GM23248 (cell line): ENCODE measurements around the gene SURF1. TPM values are rescaled to one million over a fixed set of nuclear protein-coding genes. Genes with fewer than 3 reads are reported as not detected.
"Not testable (repeated sequence)": the region's sequence is repeated elsewhere in the genome, so short reads cannot be mapped to it uniquely, and the experiment has no call there.

Experiments used
- DNase-seq: peaks from one replicate; pipeline ENCODE4 v3.0.0-alpha.2; 2015
- H2AFZ ChIP-seq: fragments of 200-600 bp; sonication (generic); 2 replicates; pipeline ENCODE4 v1.6.1; 2016; ENCODE audit warnings: antibody characterized with exemption
- H3F3A ChIP-seq: fragments of 200-600 bp; sonication (generic); 2 replicates; pipeline ENCODE4 v1.6.1; 2016; ENCODE audit warnings: mild to moderate bottlenecking, antibody characterized with exemption, mixed run types; ENCODE audit not compliant: insufficient read depth
- H3K27ac ChIP-seq: fragments of 200-600 bp; sonication (generic); 2 replicates; pipeline ENCODE4 v1.5.1; 2016; ENCODE audit warnings: mild to moderate bottlenecking
- H3K27me3 ChIP-seq: fragments of 200-600 bp; sonication (generic); replicated peaks from 2 replicates; pipeline ENCODE4 v1.6.1; 2016; ENCODE audit warnings: mild to moderate bottlenecking; ENCODE audit not compliant: insufficient read depth
- H3K36me3 ChIP-seq: fragments of 200-600 bp; sonication (generic); 2 replicates; pipeline ENCODE4 v1.6.1; 2016; ENCODE audit warnings: low read depth, mild to moderate bottlenecking
- H3K4me1 ChIP-seq: fragments of 200-600 bp; sonication (generic); 2 replicates; pipeline ENCODE4 v1.6.1; 2016; ENCODE audit warnings: mild to moderate bottlenecking; ENCODE audit not compliant: insufficient read depth
- H3K4me2 ChIP-seq: fragments of 200-600 bp; sonication (generic); one replicate; pipeline ENCODE4 v1.6.1; 2016; ENCODE audit warnings: mild to moderate bottlenecking; ENCODE audit not compliant: unreplicated experiment
- H3K4me3 ChIP-seq: fragments of 200-600 bp; sonication (generic); 2 replicates; pipeline ENCODE4 v1.5.1; 2016; ENCODE audit warnings: mild to moderate bottlenecking
- H3K79me2 ChIP-seq: fragments of 200-600 bp; sonication (generic); 2 replicates; pipeline ENCODE4 v1.6.1; 2016; ENCODE audit warnings: mild to moderate bottlenecking; ENCODE audit not compliant: insufficient read depth
- H3K9ac ChIP-seq: fragments of 200-600 bp; sonication (generic); 2 replicates; pipeline ENCODE4 v1.6.1; 2016; ENCODE audit warnings: mild to moderate bottlenecking
- H3K9me2 ChIP-seq: fragments of 200-600 bp; sonication (generic); 2 replicates; pipeline ENCODE4 v1.6.1; 2016; ENCODE audit warnings: mixed run types, mild to moderate bottlenecking, moderate library complexity; ENCODE audit not compliant: insufficient read depth
- H3K9me3 ChIP-seq: fragments of 200-600 bp; sonication (generic); one replicate; pipeline ENCODE4 v1.6.1; 2017; ENCODE audit warnings: low read depth
- H4K20me1 ChIP-seq: fragments of 200-600 bp; sonication (generic); 2 replicates; pipeline ENCODE4 v1.6.0; 2016; ENCODE audit not compliant: insufficient read depth
- EZH2 ChIP-seq: fragments of 200-600 bp; sonication (generic); IDR thresholded peaks from 2 replicates; pipeline ENCODE4 v1.6.1; 2018; ENCODE audit warnings: antibody characterized with exemption, mild to moderate bottlenecking; ENCODE audit not compliant: insufficient read depth, poor library complexity, severe bottlenecking
- EZH2phosphoT487 ChIP-seq: fragments of 200-600 bp; sonication (generic); IDR thresholded peaks from 2 replicates; pipeline ENCODE4 v1.6.1; 2018; ENCODE audit warnings: antibody characterized with exemption, moderate library complexity, mild to moderate bottlenecking, low read depth; ENCODE audit not compliant: insufficient read depth
- WGBS, 2 experiments: methylation state at CpG; one replicate each; pipeline ENCODE4 v1.1.6; 2015 to 2017; ENCODE audit warnings: low lambda C conversion rate in 2 of 2, low coverage in 1 of 2; ENCODE audit errors: missing lambda C conversion rate in 2 of 2; 5-methylcytosine and 5-hydroxymethylcytosine counted together
- in situ Hi-C: fragments of 300-500 bp; cut with MboI; formaldehyde crosslinking; loops from 2 replicates; pipeline ENCODE4 v1.15.0; 2020
- polyA plus RNA-seq: library from polyadenylated mRNA; unstranded; fragments of >200 nt; fragmentation: Nextera tagmentation; extraction: Ambion mirVana; gene quantifications from 2 replicates; pipeline ENCODE4 v1.2.1, GENCODE V29; 2016
- total RNA-seq: library from RNA; depleted of rRNA; stranded (reverse); fragments of >200 nt; shearing (Covaris generic); gene quantifications from 2 replicates; pipeline ENCODE4 v1.2.3, GENCODE V29; 2014

The SURF1 gene
- total and polyA plus RNA-seq, 2 experiments from 2014 or later = 29.1 to 57.4 TPM

DNA sequence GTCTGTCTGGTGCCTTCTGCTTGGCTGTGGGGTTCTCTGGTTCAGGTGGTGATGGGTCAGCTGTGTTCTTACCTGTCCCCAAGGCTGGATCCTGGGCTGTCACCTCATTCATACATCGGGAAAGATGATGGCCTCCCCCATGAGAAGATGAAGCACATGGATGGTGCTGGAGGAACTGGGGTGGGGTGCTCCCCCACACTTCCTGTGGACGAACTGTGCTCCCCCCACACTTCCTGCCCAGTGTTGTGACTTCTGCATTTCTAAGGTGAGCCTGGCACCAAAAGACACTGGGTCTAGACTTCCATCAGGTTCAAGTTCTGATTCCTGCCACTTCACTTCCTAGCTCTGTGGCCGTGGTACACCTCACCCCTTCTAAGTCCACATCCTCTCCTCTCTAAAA, 16.0 kb downstream of the SURF1 start:
- peaks cover 17% of the 10 kb centered on the region for H3K79me2 ChIP-seq
- no peaks in the 10 kb centered on the region for H3K27me3 ChIP-seq
- peaks cover 15% of the 10 kb centered on the region for H3F3A ChIP-seq
- WGBS, 2 experiments = 78 to 83% methylated on average over 3 of the region's 3 CpGs
- H3K9me2 ChIP-seq = no peaks in the 10 kb centered on the region
- DNase-seq = no peak
- 0 out of 2 replicates have a peak, but pooled peaks cover 3% of the 10 kb centered on the region for H3K4me1 ChIP-seq
- H3K9me3 ChIP-seq = no peaks in the 10 kb centered on the region
- H3K9ac ChIP-seq = no peak overlapping the region
- H4K20me1 ChIP-seq = no peaks in the 10 kb centered on the region
- no peak overlapping the region for H3K27ac ChIP-seq
- H3K4me3 ChIP-seq = no peak overlapping the region
- peaks cover 14% of the 10 kb centered on the region; the same call in 1 of the 2 replicates for H3K36me3 ChIP-seq
- H2AFZ ChIP-seq = no peak overlapping the region
- in situ Hi-C loops = no loop called here
- no peak overlapping the region for H3K4me2 ChIP-seq
- no peak for TF ChIP-seq EZH2phosphoT487
- TF ChIP-seq EZH2 = no peak

DNA sequence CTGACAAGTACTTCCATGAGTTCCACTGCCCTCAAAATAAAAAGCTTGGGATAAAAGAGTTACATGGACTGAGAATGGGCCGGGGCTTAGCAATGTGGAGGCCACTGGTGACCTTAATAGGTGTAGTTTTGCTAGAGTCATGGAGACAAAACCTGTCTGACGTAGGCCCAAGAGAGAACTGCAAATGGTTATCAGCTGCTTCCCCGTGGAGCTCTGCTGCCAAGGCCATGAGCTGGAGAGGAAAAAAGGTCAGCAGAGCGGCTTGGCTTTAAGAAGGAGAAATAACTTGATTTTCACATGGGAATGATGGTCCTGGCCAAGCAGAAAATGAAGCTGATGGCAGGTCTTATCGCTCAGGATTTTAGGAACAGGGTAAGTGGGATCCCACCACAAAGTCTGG, 16.6 kb downstream of the SURF1 start:
- Histone ChIP-seq H3K4me1 (peaks cover 8% of the 10 kb centered on the region; the same call in 1 of the 2 replicates), H3K9me2 (no peaks in the 10 kb centered on the region), H3K9ac (no peak overlapping the region), H3F3A (peaks cover 15% of the 10 kb centered on the region), H4K20me1 (no peaks in the 10 kb centered on the region), H3K4me3 (no peak overlapping the region), H2AFZ (no peak overlapping the region), H3K36me3 (peaks cover 14% of the 10 kb centered on the region; the same call in 1 of the 2 replicates), H3K9me3 (no peaks in the 10 kb centered on the region), H3K4me2 (no peak overlapping the region), H3K27ac (no peak overlapping the region), H3K27me3 (no peaks in the 10 kb centered on the region), H3K79me2 (peaks cover 17% of the 10 kb centered on the region)
- DNase-seq = no peak
- TF ChIP-seq EZH2 = no peak
- TF ChIP-seq EZH2phosphoT487 = no peak
- WGBS, 2 experiments = 90 to 95% methylated on average over 5 of the region's 5 CpGs
- in situ Hi-C loops = no loop called here

DNA sequence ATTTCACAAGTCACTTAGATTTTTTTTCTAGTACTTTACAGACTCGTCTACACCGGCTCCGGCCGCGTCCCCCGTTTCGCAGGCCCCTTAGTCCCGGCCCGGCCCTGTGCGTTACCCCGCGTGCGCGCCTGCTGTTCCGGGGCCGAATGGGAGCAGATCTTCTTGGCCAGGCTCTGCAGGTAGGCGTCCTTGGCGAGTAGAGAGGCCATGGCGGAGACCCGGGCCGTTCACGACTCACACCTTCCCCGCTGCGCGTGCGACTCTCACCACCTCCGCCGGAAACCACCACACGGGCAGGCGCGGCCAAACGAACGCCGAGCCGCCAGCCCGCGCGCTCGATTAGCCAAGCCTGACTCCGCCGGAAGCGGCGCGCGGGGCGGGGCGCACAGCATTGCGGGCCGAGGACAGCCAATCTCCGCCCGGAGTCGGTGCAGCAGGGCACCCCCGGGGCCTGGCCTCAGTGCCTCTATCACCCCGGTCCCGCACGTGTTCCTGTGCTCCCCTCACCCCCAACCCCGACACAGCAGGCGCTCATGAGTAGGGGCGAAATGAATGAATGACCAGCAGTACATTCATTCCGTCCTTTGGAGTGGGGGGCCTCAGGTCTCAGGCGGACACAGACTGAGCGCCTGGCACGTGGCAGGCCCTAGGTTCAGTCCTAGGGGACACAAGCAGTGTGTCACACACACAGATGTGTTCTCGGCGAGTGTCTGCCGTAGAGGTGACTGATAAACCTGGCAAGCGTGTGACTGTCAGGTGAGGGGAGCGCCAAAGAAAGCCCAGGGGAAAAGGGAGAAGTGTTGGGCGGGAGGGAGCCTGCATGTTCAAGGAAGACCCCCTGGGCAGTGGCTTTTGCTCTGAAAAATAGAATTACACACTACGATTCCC, 20.1 kb downstream of the SURF1 start, which contains the start of gene SURF6:
TSS of gene SURF6 (minus strand) at position 265 of the 888 bp plus-strand sequence. CDS start at position 209, 56 bp downstream.
- Histone ChIP-seq H4K20me1 (no peaks in the 10 kb centered on the region), H3K9me3 (no peaks in the 10 kb centered on the region), H3K4me3 (peak within 1 kb of the TSS; percentile 98), H3K27ac (peak within 1 kb of the TSS; percentile 58), H3K4me1 (peaks cover 10% of the 10 kb centered on the region; the same call in 1 of the 2 replicates), H3K79me2 (peaks cover 35% of the 10 kb centered on the region), H3K9ac (peak within 1 kb of the TSS; percentile 85), H3K9me2 (no peaks in the 10 kb centered on the region), H3K36me3 (peaks cover 14% of the 10 kb centered on the region; the same call in 1 of the 2 replicates), H3F3A (peaks cover 15% of the 10 kb centered on the region), H3K27me3 (no peaks in the 10 kb centered on the region), H2AFZ (peak within 1 kb of the TSS; percentile 83), H3K4me2 (peak within 1 kb of the TSS; percentile 92)
- in situ Hi-C loops = no loop called here
- TF ChIP-seq EZH2 (no peak), EZH2phosphoT487 (no peak)
- 4 to 6% methylated on average over 68 to 70 of the region's 70 CpGs for WGBS, 2 experiments
- peak; percentile 97 for DNase-seq

DNA sequence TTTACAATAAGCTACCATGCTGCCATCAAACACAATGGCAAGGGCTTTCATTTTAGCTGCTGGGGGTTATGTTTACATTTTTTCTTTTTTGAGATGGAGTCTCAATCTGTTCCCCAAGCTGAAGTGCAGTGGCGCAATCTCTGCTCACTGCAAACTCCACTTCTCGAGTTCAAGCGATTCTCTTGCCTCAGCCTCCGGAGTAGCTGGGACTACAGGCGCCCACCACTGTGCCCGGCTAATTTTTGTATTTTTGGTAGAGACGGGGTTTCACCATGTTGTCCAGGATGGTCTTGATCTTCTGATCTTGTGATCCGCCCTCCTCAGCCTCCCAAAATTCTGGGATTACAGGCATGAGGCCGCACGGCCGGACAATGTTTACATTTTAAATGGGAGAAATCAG, 21.4 kb downstream of the SURF1 start:
- H4K20me1 ChIP-seq, DNase-seq, H2AFZ ChIP-seq, H3K27me3 ChIP-seq, H3K27ac ChIP-seq, H3K9me2 ChIP-seq, H3K9me3 ChIP-seq, in situ Hi-C loops, H3K4me1 ChIP-seq: not testable (repeated sequence)
- H3F3A ChIP-seq = peaks cover 20% of the 10 kb centered on the region
- H3K4me2 ChIP-seq = peak overlapping the region; percentile 92
- H3K36me3 ChIP-seq = peaks cover 22% of the 10 kb centered on the region; the same call in 1 of the 2 replicates
- H3K79me2 ChIP-seq = peaks cover 35% of the 10 kb centered on the region
- 84 to 86% methylated on average over 11 of the region's 11 CpGs for WGBS, 2 experiments
- peak overlapping the region; percentile 85 for H3K9ac ChIP-seq
- H3K4me3 ChIP-seq = peak overlapping the region; percentile 98
